Caco-2 (cell line): ENCODE measurements around the gene P2RY2. TPM values are rescaled to one million over a fixed set of nuclear protein-coding genes. Genes with fewer than 3 reads are reported as not detected.
A peak's percentile ranks its signal among the peaks of the same experiment; 100 is the strongest.

ENCODE experiments used
- BruUV-seq: library from RNA; stranded (reverse); fragments of 400-500 nt; replicated peaks from 2 replicates; lab custom pipeline; 2021; lab: Mats Ljungman, UMichigan
- CTCF ChIA-PET: fragments of 300-600 bp; sonication (Branson Sonifier 250); formaldehyde crosslinking; loops from one replicate; lab custom pipeline; 2022; ENCODE audit warnings: antibody characterized with exemption; lab: Charles Lee
- POLR2A ChIA-PET: fragments of 300-600 bp; sonication (Branson Sonifier 250); formaldehyde crosslinking; loops from one replicate; lab custom pipeline; 2022; ENCODE audit warnings: antibody characterized with exemption; lab: Charles Lee
- DNase-seq, 2 experiments: peaks; one replicate each; pipeline versions ENCODE4 v3.0.0 to v3.0.0-alpha.2; 2020 to 2022
- H3K27me3 ChIP-seq: replicated peaks from 2 replicates; pipeline ENCODE4 v1.6.0; 2011; ENCODE audit warnings: low read length; ENCODE audit not compliant: control insufficient read depth, insufficient read depth
- H3K36me3 ChIP-seq: 2 replicates; pipeline ENCODE4 v1.5.1; 2011; ENCODE audit warnings: low read length; ENCODE audit not compliant: control insufficient read depth, insufficient read depth
- H3K4me1 ChIP-seq: fragments of 250-450 bp; sonication (Bioruptor Pico); 2 replicates; pipeline ENCODE4 v1.5.1; 2020; ENCODE audit warnings: mild to moderate bottlenecking
- H3K4me3 ChIP-seq: 2 replicates; pipeline ENCODE4 v1.5.1; 2011; ENCODE audit warnings: low read depth, mild to moderate bottlenecking, control low read depth, low read length
- H3K9me3 ChIP-seq: fragments of 250-450 bp; sonication (Bioruptor Pico); 2 replicates; pipeline ENCODE4 v1.5.1; 2020; ENCODE audit warnings: mild to moderate bottlenecking, moderate library complexity
- H3K27ac Mint-ChIP-seq: one replicate; pipeline ENCODE4 v1.8.0; 2022; ENCODE audit warnings: mixed read lengths; ENCODE audit not compliant: unreplicated experiment
- H3K27me3 Mint-ChIP-seq: one replicate; pipeline ENCODE4 v1.8.0; 2022; ENCODE audit warnings: mixed read lengths; ENCODE audit not compliant: insufficient read depth, unreplicated experiment
- H3K36me3 Mint-ChIP-seq: one replicate; pipeline ENCODE4 v1.8.0; 2022; ENCODE audit warnings: mild to moderate bottlenecking, mixed read lengths; ENCODE audit not compliant: insufficient read depth, unreplicated experiment
- H3K4me1 Mint-ChIP-seq: one replicate; pipeline ENCODE4 v1.8.0; 2022; ENCODE audit warnings: low read depth, mixed read lengths; ENCODE audit not compliant: unreplicated experiment
- H3K4me3 Mint-ChIP-seq: one replicate; pipeline ENCODE4 v1.8.0; 2022; ENCODE audit warnings: mild to moderate bottlenecking, moderate library complexity, mixed read lengths; ENCODE audit not compliant: unreplicated experiment
- H3K9me3 Mint-ChIP-seq: one replicate; pipeline ENCODE4 v1.8.0; 2022; ENCODE audit warnings: mixed read lengths; ENCODE audit not compliant: unreplicated experiment
- CTCF ChIP-seq, 2 experiments: fragments of 200-600 bp in 1 of 2; IDR thresholded peaks; 1 replicate in 1 of 2; 2 replicates in 1 of 2; pipeline versions ENCODE4 v1.5.1 to v1.8.0; 2011 to 2022; ENCODE audit warnings: antibody characterized with exemption in 1 of 2, control low read depth in 1 of 2, inconsistent platforms in 1 of 2, low read depth in 1 of 2, low read length in 1 of 2, mild to moderate bottlenecking in 1 of 2, moderate library complexity in 1 of 2; ENCODE audit not compliant: insufficient read depth in 1 of 2, severe bottlenecking in 1 of 2, unreplicated experiment in 1 of 2
- intact Hi-C: fragments of 100-400 bp; cut with micrococcal nuclease; formaldehyde crosslinking; loops from one replicate; pipeline ENCODE4 v1.10.0; 2022; ENCODE audit not compliant: unreplicated experiment
- total RNA-seq: library from RNA; stranded (reverse); gene quantifications from 2 replicates; pipeline ENCODE4 v1.2.3, GENCODE V29; 2022

P2RY2 gene
- total RNA-seq, 1 experiment from 2014 or later = 10.4 TPM

DNA sequence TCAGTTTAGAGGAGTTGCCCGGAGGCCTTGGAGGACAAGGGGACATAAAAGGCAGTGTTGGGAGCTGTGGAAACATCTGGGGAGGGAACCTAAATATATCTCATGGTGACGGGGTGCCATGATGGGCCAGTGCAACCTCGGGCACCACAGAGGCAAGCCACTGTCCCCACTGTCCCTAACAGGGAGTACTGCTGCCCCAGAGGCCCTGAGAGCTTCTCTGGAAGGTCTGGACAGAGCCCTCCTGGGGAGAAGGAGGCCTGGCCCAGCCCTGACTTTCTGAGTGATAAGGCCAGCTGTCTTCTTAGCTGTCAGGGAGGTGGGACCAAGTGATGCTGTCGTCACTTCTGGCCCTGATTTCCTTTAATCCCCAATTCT lies 48.6 kb downstream of the P2RY2 start:
- peak overlapping the region; percentile 60 for H3K27ac Mint-ChIP-seq
- H3K36me3 ChIP-seq = no peaks in the 10 kb centered on the region
- H3K4me3 ChIP-seq = no peak overlapping the region
- H3K9me3 Mint-ChIP-seq = no peaks in the 10 kb centered on the region
- no TSS peak for BruUV-seq
- peaks cover 40% of the 10 kb centered on the region for H3K4me1 ChIP-seq
- H3K36me3 Mint-ChIP-seq = peaks cover 11% of the 10 kb centered on the region
- DNase-seq = no peak
- no peaks in the 10 kb centered on the region for H3K27me3 ChIP-seq
- H3K4me3 Mint-ChIP-seq = no peak overlapping the region
- ChIA-PET POLR2A (interaction anchor here (0.6 to 1.1 kb wide), 2 partner anchors 9 to 43 kb away, joined by 3 read pairs; no protein-coding TSS in a partner anchor), CTCF (no interaction called here)
- peaks cover 61% of the 10 kb centered on the region for H3K4me1 Mint-ChIP-seq
- H3K9me3 ChIP-seq = no peaks in the 10 kb centered on the region
- no peaks in the 10 kb centered on the region for H3K27me3 Mint-ChIP-seq
- intact Hi-C loops = no loop called here
- no peak for TF ChIP-seq CTCF (IDR thresholded peaks at IDR 0.05; ENCODE audit: insufficient read depth in 1 of 2, low read depth in 1 of 2, low read length in 1 of 2, severe bottlenecking in 1 of 2, unreplicated experiment in 1 of 2)

DNA sequence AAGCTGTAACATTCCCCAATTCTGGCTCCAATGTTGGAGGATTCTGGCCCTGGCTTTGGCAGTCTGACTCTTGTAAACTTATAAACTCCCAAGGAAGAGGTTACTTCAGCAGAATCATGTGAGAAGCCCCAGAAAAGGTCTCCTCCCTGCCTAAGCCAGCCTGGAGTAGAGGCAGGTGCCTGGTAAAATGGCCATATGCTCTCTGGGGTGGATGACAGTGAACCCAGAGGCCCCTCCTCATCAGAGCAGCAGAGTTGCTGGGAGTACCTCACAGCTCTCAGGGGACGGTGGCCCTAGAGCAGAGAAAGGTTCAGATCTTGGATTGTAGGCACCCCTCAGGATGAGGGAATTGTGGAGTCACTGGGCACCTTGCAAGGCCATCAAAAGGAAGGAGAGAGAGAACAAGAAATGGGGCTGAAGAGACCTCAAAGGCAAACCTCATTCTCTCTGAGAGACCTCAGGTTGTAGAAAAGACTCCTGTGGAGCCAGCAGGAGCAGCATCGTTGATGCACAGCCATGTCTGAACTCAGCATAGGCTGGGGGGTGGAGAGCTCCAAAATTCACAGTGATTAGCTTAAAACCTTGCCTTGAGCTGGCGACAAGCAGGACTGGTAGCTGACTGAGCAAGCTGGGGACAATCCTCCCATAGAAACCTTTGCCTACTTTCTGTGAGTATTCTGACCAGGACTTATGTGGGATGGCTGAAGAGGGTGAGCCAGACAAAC lies 49.2 kb downstream of the P2RY2 start:
- Mint-ChIP-seq H3K4me1 (peaks cover 67% of the 10 kb centered on the region), H3K9me3 (no peaks in the 10 kb centered on the region), H3K4me3 (no peak overlapping the region), H3K36me3 (peaks cover 18% of the 10 kb centered on the region), H3K27me3 (no peaks in the 10 kb centered on the region), H3K27ac (peak overlapping the region; percentile 60)
- Histone ChIP-seq H3K36me3 (no peaks in the 10 kb centered on the region), H3K4me1 (peaks cover 47% of the 10 kb centered on the region), H3K27me3 (no peaks in the 10 kb centered on the region), H3K4me3 (no peak overlapping the region), H3K9me3 (no peaks in the 10 kb centered on the region)
- CTCF ChIA-PET = interaction anchor here (0.9 to 1.6 kb wide), 3 partner anchors 14 to 32 kb away, joined by 3 to 4 read pairs (median 3); no protein-coding TSS in a partner anchor
- no TSS peak for BruUV-seq
- TF ChIP-seq CTCF (IDR thresholded peaks at IDR 0.05; ENCODE audit: insufficient read depth in 1 of 2, low read depth in 1 of 2, low read length in 1 of 2, severe bottlenecking in 1 of 2, unreplicated experiment in 1 of 2) = no peak
- intact Hi-C loops = no loop called here
- POLR2A ChIA-PET = interaction anchor here (1.1 kb wide), 1 partner anchor 42 kb away, joined by 3 read pairs; no protein-coding TSS in a partner anchor
- DNase-seq = no peak

DNA sequence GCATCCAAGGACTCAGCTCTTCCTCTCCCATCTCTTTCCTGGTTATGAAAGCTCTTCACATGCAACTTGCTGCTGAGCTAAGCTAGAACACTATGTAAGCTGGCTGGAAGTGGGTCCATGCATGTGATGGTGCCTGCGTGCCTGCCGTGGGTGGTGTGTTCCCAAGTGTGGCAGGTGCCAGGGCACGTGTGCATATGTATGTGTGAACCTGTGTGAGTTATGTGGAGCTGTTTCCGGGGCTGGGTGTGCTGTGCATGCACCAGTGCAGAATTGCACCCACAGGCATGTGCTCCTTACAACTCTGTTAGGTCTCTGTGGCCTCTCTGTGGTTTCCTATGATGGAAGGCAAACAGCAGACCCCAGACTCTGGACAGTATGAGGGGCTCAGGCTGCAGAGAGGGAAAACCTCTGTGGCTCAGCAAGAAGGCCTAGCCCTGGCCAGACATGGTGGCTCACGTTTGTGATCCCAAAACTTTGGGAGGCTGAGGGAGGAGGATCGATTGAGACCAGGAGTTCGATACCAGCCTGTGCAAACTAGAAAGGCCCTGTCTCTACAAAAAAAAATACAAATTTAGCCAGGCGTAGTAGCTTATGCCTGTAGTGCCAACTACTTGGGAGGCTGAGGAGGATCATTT lies 49.9 kb downstream of the P2RY2 start:
- CTCF ChIA-PET = interaction anchor here (0.9 to 1.6 kb wide), 4 partner anchors 15 to 83 kb away, joined by 3 to 4 read pairs (median 3); no protein-coding TSS in a partner anchor
- H3K9me3 Mint-ChIP-seq = no peaks in the 10 kb centered on the region
- DNase-seq = no peak

More for the DNA sequence above, 49.9 kb downstream of the P2RY2 start:
- Mint-ChIP-seq H3K4me1 (peaks cover 68% of the 10 kb centered on the region), H3K4me3 (no peak overlapping the region), H3K27me3 (no peaks in the 10 kb centered on the region), H3K36me3 (peaks cover 25% of the 10 kb centered on the region), H3K27ac (peak overlapping the region; percentile 99)
- BruUV-seq = no TSS peak
- POLR2A ChIA-PET = interaction anchor here (1.1 kb wide), 1 partner anchor 41 kb away, joined by 3 read pairs; no protein-coding TSS in a partner anchor
- TF ChIP-seq CTCF (IDR thresholded peaks at IDR 0.05; ENCODE audit: insufficient read depth in 1 of 2, low read depth in 1 of 2, low read length in 1 of 2, severe bottlenecking in 1 of 2, unreplicated experiment in 1 of 2) = no peak
- peaks cover 53% of the 10 kb centered on the region for H3K4me1 ChIP-seq
- H3K36me3 ChIP-seq = no peaks in the 10 kb centered on the region
- intact Hi-C loops = no loop called here
- no peaks in the 10 kb centered on the region for H3K27me3 ChIP-seq
- H3K9me3 ChIP-seq = no peaks in the 10 kb centered on the region
- no peak overlapping the region for H3K4me3 ChIP-seq
